ENCODE measurements around the gene CDC42EP4.

CDC42EP4 gene

GRCh38 chr17:73347351-73347750 lies 35.5 kb upstream of the CDC42EP4 start:
- no peaks in the 10 kb centered on the region for H4K20me1 ChIP-seq (ENCODE audit: insufficient read depth)

GRCh38 chr17:73346501-73347162 lies 34.8 kb upstream of the CDC42EP4 start:
- Histone ChIP-seq H3K27me3 (ENCODE audit: insufficient read depth, low read depth) (no peaks in the 10 kb centered on the region), H2AFZ (ENCODE audit: low read depth) (no peak overlapping the region), H3K79me2 (ENCODE audit: insufficient read depth, low read depth) (no peaks in the 10 kb centered on the region), H3K9ac (no peak overlapping the region), H3K4me1 (ENCODE audit: low read depth, poor library complexity, severe bottlenecking) (peaks cover 31% of the 10 kb centered on the region), H3K4me2 (no peak overlapping the region), H3K4me3 (IDR thresholded peaks at IDR 0.05; ENCODE audit: insufficient read depth, low read depth, low read length) (no peak overlapping the region), H4K20me1 (ENCODE audit: insufficient read depth) (no peaks in the 10 kb centered on the region), H3K27ac (no peak overlapping the region), H3K36me3 (ENCODE audit: insufficient read depth) (no peaks in the 10 kb centered on the region)
- TF ChIP-seq CTCF (conservative IDR thresholded peaks at IDR 0.05; ENCODE audit: low read depth, low read length) = no peak

More at GRCh38 chr17:73347351-73347750, 35.5 kb upstream of the CDC42EP4 start:
- H3K9ac ChIP-seq = no peak overlapping the region
- no peaks in the 10 kb centered on the region for H3K36me3 ChIP-seq (ENCODE audit: insufficient read depth)
- no peak for TF ChIP-seq CTCF (conservative IDR thresholded peaks at IDR 0.05; ENCODE audit: low read depth, low read length)
- H3K79me2 ChIP-seq (ENCODE audit: insufficient read depth, low read depth) = no peaks in the 10 kb centered on the region
- no peak overlapping the region for H3K4me2 ChIP-seq
- no peaks in the 10 kb centered on the region for H3K27me3 ChIP-seq (ENCODE audit: insufficient read depth, low read depth)
- no peak overlapping the region for H3K27ac ChIP-seq
- H3K4me3 ChIP-seq (IDR thresholded peaks at IDR 0.05; ENCODE audit: insufficient read depth, low read depth, low read length) = no peak overlapping the region
- no peak overlapping the region for H2AFZ ChIP-seq (ENCODE audit: low read depth)
- H3K4me1 ChIP-seq (ENCODE audit: low read depth, poor library complexity, severe bottlenecking) = peaks cover 25% of the 10 kb centered on the region

- no peaks in the 10 kb centered on the region for H3K27me3 ChIP-seq (ENCODE audit: insufficient read depth, low read depth)
- H3K4me1 ChIP-seq (ENCODE audit: low read depth, poor library complexity, severe bottlenecking) = peaks cover 58% of the 10 kb centered on the region
- H3K4me3 ChIP-seq (IDR thresholded peaks at IDR 0.05; ENCODE audit: insufficient read depth, low read depth, low read length) = no peak overlapping the region
- H2AFZ ChIP-seq (ENCODE audit: low read depth) = no peak overlapping the region
- H3K36me3 ChIP-seq (ENCODE audit: insufficient read depth) = no peaks in the 10 kb centered on the region
- no peaks in the 10 kb centered on the region for H4K20me1 ChIP-seq (ENCODE audit: insufficient read depth)
- no peaks in the 10 kb centered on the region for H3K79me2 ChIP-seq (ENCODE audit: insufficient read depth, low read depth)
- H3K4me2 ChIP-seq = peak overlapping the region; percentile 79
- H3K27ac ChIP-seq = no peak overlapping the region
- no peak for TF ChIP-seq CTCF (conservative IDR thresholded peaks at IDR 0.05; ENCODE audit: low read depth, low read length)
- H3K9ac ChIP-seq = no peak overlapping the region
These were observed 32.1 kb upstream of the CDC42EP4 start for GRCh38 chr17:73343739-73344454.

- peaks cover 65% of the 10 kb centered on the region for H3K4me1 ChIP-seq (ENCODE audit: low read depth, poor library complexity, severe bottlenecking)
- no peak overlapping the region; the same call in 1 of the 2 replicates for H3K27ac ChIP-seq
- H3K9ac ChIP-seq = no peak overlapping the region; the same call in 1 of the 2 replicates
- H3K4me3 ChIP-seq (IDR thresholded peaks at IDR 0.05; ENCODE audit: insufficient read depth, low read depth, low read length) = no peak overlapping the region
- no peak overlapping the region for H2AFZ ChIP-seq (ENCODE audit: low read depth)
- no peaks in the 10 kb centered on the region for H3K79me2 ChIP-seq (ENCODE audit: insufficient read depth, low read depth)
- H3K27me3 ChIP-seq (ENCODE audit: insufficient read depth, low read depth) = no peaks in the 10 kb centered on the region
- H3K36me3 ChIP-seq (ENCODE audit: insufficient read depth) = no peaks in the 10 kb centered on the region
- H4K20me1 ChIP-seq (ENCODE audit: insufficient read depth) = no peaks in the 10 kb centered on the region
- TF ChIP-seq CTCF (conservative IDR thresholded peaks at IDR 0.05; ENCODE audit: low read depth, low read length) = no peak
- H3K4me2 ChIP-seq = peak overlapping the region; percentile 79
These were observed 31.4 kb upstream of the CDC42EP4 start for GRCh38 chr17:73343168-73343634.

All from KMS-11 (cell line).